Gastroesophageal sphincter (tissue), 4 donors: ENCODE data around the gene ULK4. TPM values are rescaled to one million over a fixed set of nuclear protein-coding genes. Genes with fewer than 3 reads are reported as not detected.
A peak's percentile ranks its signal among the peaks of the same experiment; 100 is the strongest.
"Not testable (repeated sequence)": the region's sequence is repeated elsewhere in the genome, so short reads cannot be mapped to it uniquely, and the experiment has no call there.

Experiments used
- ATAC-seq: fragments of 150-250 bp; one replicate; pipeline ENCODE4 v1.9.1; 2016; ENCODE audit warnings: mild to moderate bottlenecking, moderate library complexity
- H3K27ac ChIP-seq, 4 donors: fragments of 200-600 bp; sonication (generic) in 3 of 4; 1 replicate in 3 of 4; 2 replicates in 1 of 4; pipeline ENCODE4 v1.5.1; 2016 to 2019
- H3K27me3 ChIP-seq: fragments of 200-600 bp; sonication (generic); one replicate; pipeline ENCODE4 v1.5.1; 2019
- H3K36me3 ChIP-seq, 2 donors: fragments of 200-600 bp; sonication (generic); one replicate each; pipeline ENCODE4 v1.5.1; 2019; ENCODE audit warnings: control low read depth in 1 of 2
- H3K4me1 ChIP-seq, 3 donors: fragments of 200-600 bp; sonication (generic); 1 replicate in 2 of 3; 2 replicates in 1 of 3; pipeline ENCODE4 v1.5.1; 2016 to 2019; ENCODE audit warnings: control low read depth in 2 of 3
- H3K4me3 ChIP-seq, 2 donors: fragments of 200-600 bp; sonication (generic); one replicate each; pipeline ENCODE4 v1.5.1; 2019; ENCODE audit warnings: mild to moderate bottlenecking in 1 of 2, moderate library complexity in 1 of 2
- H3K9me3 ChIP-seq, 3 donors: fragments of 200-600 bp; sonication (generic); one replicate each; pipeline ENCODE4 v1.5.1; 2017 to 2019; ENCODE audit warnings: control low read depth in 2 of 3
- CTCF ChIP-seq, 4 experiments: fragments of 200-600 bp in 2 of 4; fragments of 450-650 bp in 2 of 4; sonication (generic) in 1 of 4; IDR thresholded peaks; one replicate each; pipeline ENCODE4 v1.5.1; 2017 to 2019; ENCODE audit warnings: antibody characterized with exemption in 4 of 4, mild to moderate bottlenecking in 2 of 4, moderate library complexity in 2 of 4
- EP300 ChIP-seq: sonication (generic); formaldehyde crosslinking; IDR thresholded peaks from one replicate; pipeline ENCODE4 v1.6.1; 2017; ENCODE audit warnings: antibody characterized with exemption, mild to moderate bottlenecking
- POLR2A ChIP-seq, 2 donors: fragments of 450-650 bp; IDR thresholded peaks; one replicate each; pipeline ENCODE4 v1.6.1; 2017; ENCODE audit warnings: antibody characterized with exemption in 2 of 2, mild to moderate bottlenecking in 2 of 2, moderate library complexity in 1 of 2
- POLR2AphosphoS5 ChIP-seq: sonication (generic); formaldehyde crosslinking; IDR thresholded peaks from one replicate; pipeline ENCODE4 v1.6.1; 2017; ENCODE audit warnings: antibody characterized with exemption
- WGBS, 2 donors: methylation state at CpG; one replicate each; pipeline ENCODE4 v1.1.5; 2018; ENCODE audit warnings: low coverage in 1 of 2; 5-methylcytosine and 5-hydroxymethylcytosine counted together
- total RNA-seq, 4 donors: library from RNA; depleted of rRNA; stranded (reverse); fragments of >200 nt; gene quantifications; one replicate each; pipeline ENCODE4 v1.1.0, GENCODE V29; 2016

Gene ULK4
- total RNA-seq, 4 donors from 2014 or later, result 3.8 to 15.4 (median 8.8) TPM

GRCh38 chr3:41457176-41457575 is 504.7 kb downstream of the ULK4 start:
- peak; percentile 7 for ATAC-seq
- no peaks in the 10 kb centered on the region for H3K4me1 ChIP-seq
- no peaks in the 10 kb centered on the region for H3K27me3 ChIP-seq
- H3K27ac ChIP-seq, result no peak overlapping the region
- no peaks in the 10 kb centered on the region for H3K36me3 ChIP-seq
- no peak for TF ChIP-seq CTCF (IDR thresholded peaks at IDR 0.05)
- H3K4me3 ChIP-seq, result no peak overlapping the region
- no peaks in the 10 kb centered on the region for H3K9me3 ChIP-seq
- WGBS, 2 donors, result 80 to 82% methylated on average over 1 to 3 of the region's 4 CpGs

- H3K27ac ChIP-seq, result no peak overlapping the region
- ATAC-seq, result no peak
- TF ChIP-seq POLR2AphosphoS5, result no peak
- no peak for TF ChIP-seq POLR2A (IDR thresholded peaks at IDR 0.05)
- TF ChIP-seq EP300, result no peak
- TF ChIP-seq CTCF (IDR thresholded peaks at IDR 0.05), result no peak
- no peaks in the 10 kb centered on the region for H3K9me3 ChIP-seq
- no peaks in the 10 kb centered on the region for H3K27me3 ChIP-seq
- H3K4me3 ChIP-seq, result no peak overlapping the region
- H3K4me1 ChIP-seq, result peaks cover 0 to 4% (median 0%) of the 10 kb centered on the region in 3 donors
- no peaks in the 10 kb centered on the region for H3K36me3 ChIP-seq
- WGBS, 2 donors, result 83 to 100% methylated on average over 2 of the region's 2 CpGs
Measured at GRCh38 chr3:41456162-41456561, 505.7 kb downstream of the ULK4 start.

- H3K27me3 ChIP-seq, H3K9me3 ChIP-seq, H3K36me3 ChIP-seq, H3K27ac ChIP-seq, ATAC-seq, H3K4me3 ChIP-seq: not testable (repeated sequence)
- WGBS, 2 donors, result 100% methylated on average over 1 of the region's 1 CpG
- peaks cover 0 to 20% (median 6%) of the 10 kb centered on the region in 3 donors for H3K4me1 ChIP-seq
Measured at GRCh38 chr3:41453618-41454017, 508.3 kb downstream of the ULK4 start.

- H3K4me1 ChIP-seq, result peaks cover 0 to 20% (median 6%) of the 10 kb centered on the region in 3 donors
- no peak for ATAC-seq
- no peak overlapping the region for H3K4me3 ChIP-seq
- WGBS, 2 donors, result 32 to 43% methylated on average over 3 to 4 of the region's 4 CpGs
- H3K36me3 ChIP-seq, result no peaks in the 10 kb centered on the region
- H3K27ac ChIP-seq, result no peak overlapping the region
- no peak for TF ChIP-seq EP300
- peak in 1 of 4 experiments; percentile 18 for TF ChIP-seq CTCF (IDR thresholded peaks at IDR 0.05)
- no peaks in the 10 kb centered on the region for H3K9me3 ChIP-seq
- H3K27me3 ChIP-seq, result no peaks in the 10 kb centered on the region
Measured at GRCh38 chr3:41450416-41451231, 511.3 kb downstream of the ULK4 start.

- Histone ChIP-seq H3K27me3 (no peaks in the 10 kb centered on the region), H3K36me3 (no peaks in the 10 kb centered on the region), H3K4me1 (peaks cover 0 to 20% (median 6%) of the 10 kb centered on the region in 3 donors), H3K4me3 (no peak overlapping the region), H3K27ac (no peak overlapping the region), H3K9me3 (no peaks in the 10 kb centered on the region)
- no peak for ATAC-seq
- no peak for TF ChIP-seq POLR2AphosphoS5
- TF ChIP-seq EP300, result no peak
- TF ChIP-seq POLR2A (IDR thresholded peaks at IDR 0.05), result no peak
- TF ChIP-seq CTCF (IDR thresholded peaks at IDR 0.05), result no peak
- WGBS, 2 donors, result 97 to 100% methylated on average over 2 to 4 of the region's 4 CpGs
Measured at GRCh38 chr3:41448396-41448795, 513.5 kb downstream of the ULK4 start.
